SW 1271 (cell line): ENCODE measurements around the gene AKAP7.

Experiments used
- DNase-seq, 2 experiments: peaks; one replicate each; lab custom pipeline; 2025; lab: John Stamatoyannopoulos, UW

AKAP7 gene

DNA sequence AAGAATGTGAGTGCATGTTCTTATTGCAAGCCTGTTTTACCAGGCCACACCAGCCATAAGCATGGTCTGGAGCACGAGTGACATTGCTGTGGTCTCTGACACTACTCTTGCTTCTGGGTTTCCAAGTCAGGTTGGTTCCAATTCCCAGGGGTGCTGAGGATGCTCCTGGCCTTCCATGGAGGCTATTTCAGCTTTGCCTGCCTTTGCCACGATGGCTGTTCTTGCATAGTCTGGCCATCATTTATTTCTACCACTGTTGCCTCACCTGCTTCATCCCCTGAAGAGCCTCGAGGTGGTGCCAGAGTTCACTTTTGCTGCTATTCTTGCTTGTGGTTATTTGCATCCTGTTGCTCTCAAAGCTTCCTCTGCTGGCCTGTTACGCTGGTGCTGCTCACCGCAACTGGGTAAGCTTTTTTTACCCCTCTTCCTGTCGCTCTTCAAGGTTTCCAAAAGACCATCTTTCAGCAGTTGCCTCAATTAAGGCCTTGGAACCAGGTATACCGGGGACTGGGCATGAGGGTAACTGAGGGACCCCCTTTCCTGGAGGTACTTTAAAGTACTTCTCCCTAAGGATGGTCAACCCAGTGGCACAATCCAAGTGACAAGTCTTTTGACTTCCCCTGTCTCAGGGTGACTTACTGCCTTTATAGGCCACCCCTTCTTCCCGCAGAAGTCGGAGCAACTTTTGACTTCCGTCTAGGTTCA lies 64.5 kb downstream of the AKAP7 start:
- no peak for DNase-seq

DNA sequence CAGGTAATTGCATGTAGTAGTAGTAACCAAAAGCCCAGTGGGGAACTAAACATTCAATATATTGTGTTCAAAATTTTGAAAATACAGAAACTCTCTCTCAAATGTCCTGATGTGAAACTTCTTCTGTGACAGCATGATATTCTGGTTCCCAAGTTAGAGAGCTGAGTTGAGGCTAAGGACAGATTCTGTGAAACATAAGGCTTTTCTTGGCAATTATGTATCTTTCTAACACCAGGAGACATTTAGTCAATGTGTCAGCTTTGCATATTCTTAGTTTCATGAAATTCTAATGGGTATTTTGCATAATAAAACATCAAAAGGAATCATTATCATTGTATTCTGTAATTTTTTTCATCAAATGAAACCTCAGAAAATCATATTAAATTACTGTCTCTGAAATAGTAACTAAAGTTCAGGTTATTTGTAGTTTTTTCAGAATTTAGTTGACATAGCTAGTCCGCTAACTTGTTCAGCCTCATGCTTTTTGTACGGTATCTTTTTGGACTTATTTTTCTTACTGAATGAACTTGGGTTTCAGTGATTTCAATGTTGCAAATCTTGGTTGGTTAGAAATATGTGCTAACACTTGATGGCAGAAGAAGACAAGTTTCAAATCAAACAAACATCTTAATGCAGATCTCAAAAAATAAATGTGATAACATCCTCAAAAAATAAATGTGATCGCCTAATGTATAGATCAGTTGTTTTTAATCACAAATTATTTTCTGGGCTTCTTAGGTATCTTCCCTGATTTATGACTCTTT lies 70.4 kb downstream of the AKAP7 start:
- DNase-seq: no peak

DNA sequence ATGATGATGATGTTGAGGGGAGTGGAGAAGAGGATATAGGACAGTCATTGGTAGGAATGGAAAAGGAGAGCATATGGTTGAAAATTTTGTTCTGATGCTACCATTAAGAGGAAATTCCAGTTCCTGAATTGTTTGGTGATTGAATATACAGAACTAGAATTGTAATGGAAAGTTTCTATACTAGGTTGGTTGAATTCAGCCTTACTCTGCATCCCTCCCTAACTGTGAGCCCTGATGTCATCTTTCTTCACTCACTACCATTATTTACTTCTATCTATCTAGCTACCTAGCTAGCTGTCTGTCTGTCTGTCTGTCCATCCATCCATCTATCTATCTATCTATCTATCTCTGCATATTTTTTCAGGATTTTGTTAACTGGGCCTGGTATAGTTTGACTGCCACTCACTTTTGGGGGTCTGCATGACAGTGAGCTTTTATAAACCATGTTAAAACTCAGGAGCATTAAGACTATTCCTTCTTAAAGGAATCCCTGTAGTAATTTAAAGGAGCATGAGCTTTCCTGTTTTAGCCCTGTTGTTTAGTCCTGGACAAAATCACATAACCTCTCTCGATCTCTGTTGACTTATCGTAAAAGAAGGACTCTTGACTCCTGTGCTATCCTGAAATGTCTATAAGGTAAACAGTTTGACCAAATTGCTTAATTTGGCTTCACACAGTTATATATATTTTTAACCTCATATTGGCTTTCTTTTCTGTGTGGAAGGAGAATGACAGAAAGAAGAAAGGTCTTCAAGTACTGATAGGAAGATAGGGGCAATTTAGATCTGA lies 71.4 kb downstream of the AKAP7 start:
- no peak for DNase-seq

DNA sequence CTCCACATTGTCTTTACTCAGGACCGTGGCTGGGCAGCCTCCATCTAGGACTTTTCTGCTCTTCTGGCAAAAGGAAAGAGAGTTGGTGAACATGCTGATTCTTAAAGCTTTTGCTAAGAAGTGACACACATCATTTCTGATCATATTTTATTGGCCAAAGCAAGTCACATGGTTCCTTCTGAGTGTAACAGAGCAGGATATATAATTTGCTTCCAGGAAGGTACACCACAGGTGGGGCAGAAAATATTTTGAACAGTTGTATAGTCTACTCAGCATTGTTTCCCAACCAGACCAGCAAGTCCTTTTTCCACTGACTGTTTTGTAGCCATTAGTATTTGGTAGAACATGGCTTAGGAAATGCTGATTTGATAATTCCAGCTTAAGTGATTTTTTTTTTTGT lies 73.5 kb downstream of the AKAP7 start:
- no peak for DNase-seq

DNA sequence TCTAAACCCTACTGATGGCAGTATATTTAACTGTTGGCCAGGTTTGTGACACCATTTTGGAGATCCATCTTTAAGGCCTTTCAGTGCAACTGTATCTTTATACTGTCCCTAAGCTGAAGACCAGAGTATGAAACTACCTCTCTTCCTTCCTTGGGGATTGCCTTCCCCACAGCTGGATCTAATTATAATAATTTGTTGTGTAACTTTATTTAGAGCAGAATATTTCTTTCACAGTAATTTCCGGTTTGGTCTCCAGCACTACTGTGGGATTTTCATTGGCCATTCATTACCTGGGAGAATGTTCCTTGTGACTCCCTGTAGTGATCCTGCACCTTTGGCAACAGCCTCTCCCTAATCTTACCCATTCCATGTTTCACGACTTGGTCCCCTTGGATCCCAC lies 75.2 kb downstream of the AKAP7 start:
- DNase-seq: no peak

DNA sequence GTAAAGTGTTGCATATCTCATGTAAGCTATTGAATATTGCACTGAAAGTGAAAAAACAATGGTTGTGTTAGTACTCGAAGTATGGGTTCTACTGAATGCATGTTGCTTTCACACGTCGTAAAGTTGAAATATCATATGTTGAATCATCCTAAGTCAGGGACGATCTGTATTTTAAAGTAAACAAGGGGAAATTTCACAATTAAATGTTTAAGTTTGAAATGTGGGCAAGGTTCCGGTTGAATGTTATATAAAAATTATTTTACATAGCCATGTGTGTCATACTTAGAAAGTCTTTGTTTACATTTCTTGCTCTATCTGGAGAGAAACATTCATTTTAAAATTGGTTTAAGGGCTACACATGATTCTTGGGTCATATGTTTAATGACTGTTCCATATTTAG lies 76.8 kb downstream of the AKAP7 start:
- no peak for DNase-seq

DNA sequence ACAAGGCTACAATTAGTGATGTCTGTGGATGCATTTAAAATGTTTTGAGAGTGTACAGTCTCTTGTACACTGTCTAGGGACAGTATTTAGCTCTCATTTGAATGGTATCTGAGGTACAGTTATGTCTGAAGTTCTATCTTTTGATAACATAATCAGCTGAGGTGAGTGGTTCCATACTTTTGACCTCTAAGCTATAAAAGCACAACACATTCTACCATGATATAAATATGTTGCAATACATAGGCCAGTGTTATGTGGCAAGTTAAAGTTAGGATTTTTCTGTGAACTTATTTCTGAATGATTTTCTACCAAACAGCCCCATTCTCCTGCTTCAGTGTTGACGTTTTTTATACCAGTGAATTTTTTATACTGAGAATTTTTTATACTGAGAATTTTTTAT lies 77.6 kb downstream of the AKAP7 start:
- no peak for DNase-seq

DNA sequence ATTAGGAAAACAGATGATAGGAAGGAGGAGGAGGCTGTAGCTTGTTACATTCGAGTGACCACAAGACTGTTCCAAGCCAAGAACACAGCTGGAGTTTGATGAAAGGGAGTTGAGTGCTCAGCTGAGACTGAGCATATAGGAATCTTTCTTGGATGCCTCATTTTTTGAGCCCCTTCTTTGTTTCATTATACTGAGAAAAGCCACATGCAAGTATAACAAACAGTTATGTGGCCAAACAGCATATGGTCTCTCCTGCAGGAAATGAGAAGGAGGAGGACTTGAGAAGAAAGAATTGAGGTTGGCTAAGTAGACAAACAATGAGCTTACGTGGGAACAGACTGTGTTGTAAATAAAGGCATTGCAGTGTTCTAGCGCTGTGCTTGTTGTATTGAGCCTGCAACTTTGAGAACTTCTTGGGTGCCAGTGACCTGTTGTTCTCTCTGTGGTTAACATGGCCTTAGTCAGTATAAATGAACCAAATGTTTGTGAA lies 78.3 kb downstream of the AKAP7 start:
- no peak for DNase-seq

DNA sequence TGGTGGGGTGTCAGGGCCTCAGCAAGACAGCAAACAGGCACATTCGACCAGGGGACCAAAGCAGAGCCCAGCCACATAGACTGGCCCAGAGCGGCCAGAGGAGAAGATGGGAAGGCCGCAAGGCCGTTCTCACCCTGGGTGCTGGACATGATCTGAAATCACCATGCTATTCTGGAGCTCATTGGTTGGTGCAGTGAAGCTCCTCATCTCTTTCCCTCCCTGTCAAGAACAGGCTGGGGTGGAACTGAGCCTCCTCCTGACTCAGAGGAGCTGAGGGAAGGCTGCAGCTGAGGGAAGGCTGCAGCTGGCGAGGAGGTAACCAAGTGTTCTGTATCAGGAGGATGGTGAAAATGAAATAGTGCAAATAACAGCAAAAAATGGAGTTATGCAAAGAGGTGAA lies 80.0 kb downstream of the AKAP7 start:
- no peak for DNase-seq

DNA sequence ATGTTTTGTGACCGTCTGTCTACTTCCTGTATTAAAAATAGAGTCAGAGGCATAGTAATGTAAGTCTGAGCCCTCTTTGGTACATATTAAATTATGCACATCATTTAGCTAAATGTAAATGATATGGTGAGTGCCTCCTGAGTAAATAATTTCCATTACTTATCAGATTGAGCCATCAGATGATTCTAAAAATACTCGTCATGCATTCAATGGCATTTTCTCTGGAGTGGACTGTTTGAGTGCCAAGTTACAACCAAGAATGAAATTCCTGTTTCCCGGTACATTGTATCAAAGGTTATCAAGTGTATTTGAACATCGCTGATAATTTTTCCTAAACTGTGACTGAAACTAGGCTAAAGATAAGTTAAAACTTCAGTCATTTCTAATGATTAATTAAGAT lies 81.0 kb downstream of the AKAP7 start:
- no peak for DNase-seq

DNA sequence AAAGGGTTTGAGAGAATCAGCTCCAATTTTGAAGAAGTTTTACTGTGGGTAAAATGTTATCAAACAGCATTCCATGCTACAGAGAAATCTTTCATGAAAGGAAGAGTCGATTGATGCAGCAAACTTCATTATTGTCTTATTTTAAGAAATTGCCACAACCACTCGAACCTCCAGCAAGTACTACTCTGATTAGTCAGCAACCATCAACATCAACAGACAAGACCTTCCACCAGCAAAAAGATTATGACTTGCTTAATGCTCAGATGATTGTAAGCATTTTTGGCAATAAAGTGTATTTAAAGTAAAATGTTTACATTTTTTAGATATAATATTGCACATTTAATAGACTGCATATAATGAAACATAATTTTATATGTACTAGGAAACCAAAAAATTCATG lies 87.5 kb downstream of the AKAP7 start:
- DNase-seq: no peak

DNA sequence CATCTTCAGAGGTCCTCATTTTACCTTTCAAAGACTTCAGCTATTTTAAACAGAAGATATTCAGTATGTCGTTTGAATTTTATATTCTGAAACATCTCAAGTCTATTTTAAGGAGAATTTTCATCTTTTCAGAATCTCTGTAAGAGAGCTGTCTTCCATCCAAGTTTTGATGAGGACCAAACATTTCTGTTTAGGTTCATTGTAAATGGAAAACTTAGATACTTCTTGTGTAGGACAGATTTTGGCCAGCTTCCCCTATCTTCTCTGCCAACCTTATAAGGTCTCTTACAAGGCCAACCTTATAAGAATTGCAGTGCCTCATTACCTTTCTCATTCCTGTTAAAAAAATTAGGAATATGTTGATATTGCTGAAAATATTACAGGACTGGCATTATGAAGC lies 88.1 kb downstream of the AKAP7 start:
- DNase-seq: no peak

DNA sequence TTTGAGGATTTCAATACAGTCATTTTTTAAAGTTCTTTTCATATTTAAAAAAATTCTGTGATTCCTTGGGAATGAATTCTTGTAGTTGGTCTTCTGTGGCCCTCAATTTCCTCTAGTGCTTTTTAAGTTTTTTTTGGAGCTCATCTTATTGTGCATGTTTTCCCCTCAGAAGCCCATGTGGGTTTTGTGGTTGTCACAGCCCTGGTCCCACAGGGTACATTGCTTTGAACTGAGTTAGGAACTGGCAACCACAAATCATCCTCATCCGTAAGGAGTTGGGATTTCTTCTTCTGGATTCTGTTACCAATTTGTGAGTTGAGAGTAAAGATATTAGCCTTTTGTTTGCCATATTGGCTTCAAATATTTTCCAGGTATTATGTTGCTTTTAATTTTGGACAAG lies 89.9 kb downstream of the AKAP7 start:
- no peak for DNase-seq

DNA sequence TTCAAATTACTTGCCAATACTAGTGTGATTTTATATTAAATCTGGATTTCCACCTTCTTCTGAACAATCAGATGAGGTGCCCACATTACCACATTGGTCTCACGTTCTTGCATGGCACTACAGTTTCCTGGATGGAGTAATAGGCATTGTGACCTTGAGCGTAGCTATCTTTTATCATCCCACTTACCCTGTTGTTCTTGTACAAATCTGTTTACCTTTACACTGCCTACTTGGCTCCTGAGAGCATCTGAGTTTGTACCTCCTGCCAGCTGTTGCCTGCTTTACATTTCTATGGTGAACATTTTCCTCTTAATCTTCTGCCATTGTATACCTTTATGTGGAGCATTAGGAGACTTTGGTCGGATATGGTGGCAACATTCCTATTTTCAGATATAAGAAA lies 90.7 kb downstream of the AKAP7 start:
- no peak for DNase-seq

DNA sequence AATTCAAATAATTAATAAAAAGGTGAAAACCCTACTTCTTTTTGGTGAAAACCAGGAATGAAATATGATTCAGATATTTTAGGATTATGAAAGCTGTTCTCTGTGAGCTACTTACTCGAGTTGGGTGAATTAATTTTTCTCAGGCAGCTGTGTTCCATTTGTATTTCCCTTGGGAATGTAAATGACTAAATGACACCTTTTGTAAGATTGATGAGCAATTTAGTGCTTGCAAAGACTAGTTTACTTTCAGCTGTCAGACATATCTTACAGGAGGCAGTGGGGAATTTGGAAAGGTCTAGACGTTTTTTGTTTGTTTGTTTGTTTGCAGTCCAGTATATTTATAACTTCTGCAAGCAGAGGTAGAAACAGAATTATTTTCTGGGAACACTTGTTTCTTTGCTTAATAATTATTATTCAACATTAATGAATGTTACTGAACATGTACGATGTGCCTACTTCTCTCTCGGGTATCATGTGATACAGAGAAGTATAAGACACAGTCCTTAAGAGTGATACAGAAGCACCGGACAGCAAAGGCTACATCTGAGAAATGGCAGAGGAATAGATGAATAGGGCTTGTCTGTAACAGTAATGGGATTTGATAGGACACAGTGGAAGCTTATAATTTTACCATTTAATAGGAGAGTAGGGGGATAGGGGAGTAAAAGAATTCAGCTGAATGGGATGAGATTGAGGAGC lies 91.3 kb downstream of the AKAP7 start:
- DNase-seq: no peak

DNA sequence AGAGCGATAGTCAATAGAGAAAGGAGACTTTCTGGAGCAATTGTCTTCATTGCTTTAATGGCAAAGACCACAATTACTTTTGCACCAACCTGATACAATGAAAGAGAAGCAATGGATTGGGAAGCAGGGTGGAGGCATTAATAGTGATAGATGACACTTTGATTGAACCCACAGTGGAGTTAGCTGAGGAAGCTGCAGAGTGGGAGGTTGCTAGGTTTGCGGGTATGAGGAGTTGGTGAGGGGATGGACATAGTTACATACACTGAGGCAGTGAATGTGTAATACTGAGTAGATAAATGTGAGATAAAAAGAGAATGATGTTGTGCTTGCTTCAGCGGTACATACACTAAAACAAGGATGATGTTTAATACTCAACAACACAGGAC lies 91.9 kb downstream of the AKAP7 start:
- DNase-seq: no peak

DNA sequence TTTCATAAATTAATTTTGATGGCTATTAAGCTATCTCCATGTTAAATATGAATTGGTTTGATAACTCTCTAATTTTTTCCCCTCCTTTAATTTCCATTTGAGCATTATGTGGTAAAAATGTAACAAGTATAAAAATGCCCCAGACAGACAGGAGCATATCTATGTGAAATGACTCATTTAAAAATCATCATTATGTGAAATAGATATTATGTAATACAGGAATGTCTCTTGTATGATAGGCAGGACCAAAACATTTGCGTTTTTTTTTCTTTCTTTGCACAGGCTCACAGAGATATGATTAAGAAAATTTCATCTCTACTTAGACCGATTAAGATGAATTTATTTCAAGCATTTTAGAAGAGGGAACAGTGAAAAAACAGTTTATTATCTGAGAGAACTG lies 95.8 kb downstream of the AKAP7 start:
- DNase-seq: no peak

DNA sequence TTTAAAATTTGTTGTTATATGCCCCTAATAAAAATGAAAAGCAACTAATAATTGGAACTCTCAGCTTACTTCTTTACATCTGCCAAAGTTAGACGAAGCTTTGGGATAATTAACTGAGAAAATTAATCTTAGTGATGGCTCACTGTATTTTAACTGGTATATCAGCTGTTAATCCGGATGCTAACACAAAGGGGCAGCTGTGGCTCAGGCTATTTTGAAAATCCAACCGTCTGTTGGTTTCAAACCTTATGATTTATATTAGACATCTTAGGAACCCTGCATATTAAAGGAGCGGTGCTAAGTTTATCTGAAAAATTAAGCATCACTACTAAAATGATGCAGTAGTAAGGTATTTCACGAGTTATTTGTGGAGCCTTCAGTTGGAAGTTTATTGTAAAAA lies 96.6 kb downstream of the AKAP7 start:
- no peak for DNase-seq

DNA sequence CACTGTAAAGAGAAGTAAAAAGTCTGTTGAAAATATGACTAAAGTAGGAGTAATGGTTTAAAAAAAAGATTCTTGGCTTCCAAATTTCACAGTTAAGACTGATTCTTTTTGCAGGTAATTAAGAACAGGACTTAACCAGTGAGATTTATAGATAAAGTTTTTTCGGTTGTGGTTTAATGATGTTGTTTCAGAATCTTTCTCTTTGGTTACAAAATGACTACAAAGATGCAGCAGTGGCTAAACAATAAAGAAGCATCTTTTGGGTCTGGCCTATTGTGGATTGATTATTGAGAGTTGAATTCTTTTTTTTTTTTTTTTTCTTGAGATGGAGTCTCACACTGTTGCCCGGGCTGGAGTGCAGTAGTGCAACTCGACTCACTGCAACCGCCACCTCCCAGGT lies 109.7 kb downstream of the AKAP7 start:
- DNase-seq: no peak

DNA sequence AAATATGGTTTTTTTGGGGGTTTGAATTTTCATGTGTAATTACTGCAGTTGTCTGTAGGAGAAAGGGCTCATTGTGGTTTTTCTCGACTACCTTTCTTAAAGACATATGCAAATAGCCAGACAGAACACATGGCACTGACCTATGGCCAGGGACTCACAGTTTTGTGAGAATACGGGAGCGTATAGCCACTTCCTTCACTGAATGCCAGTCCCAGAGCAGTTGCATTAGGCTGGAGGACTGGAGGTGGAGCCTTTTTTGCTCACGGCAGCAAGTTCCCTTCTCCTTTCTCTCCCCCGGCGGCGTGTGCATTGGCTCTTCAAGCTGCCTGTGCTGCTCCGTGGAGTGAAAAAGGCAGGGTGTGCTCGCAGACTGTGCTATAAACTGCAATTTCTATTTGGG lies 114.9 kb downstream of the AKAP7 start:
- no peak for DNase-seq

DNA sequence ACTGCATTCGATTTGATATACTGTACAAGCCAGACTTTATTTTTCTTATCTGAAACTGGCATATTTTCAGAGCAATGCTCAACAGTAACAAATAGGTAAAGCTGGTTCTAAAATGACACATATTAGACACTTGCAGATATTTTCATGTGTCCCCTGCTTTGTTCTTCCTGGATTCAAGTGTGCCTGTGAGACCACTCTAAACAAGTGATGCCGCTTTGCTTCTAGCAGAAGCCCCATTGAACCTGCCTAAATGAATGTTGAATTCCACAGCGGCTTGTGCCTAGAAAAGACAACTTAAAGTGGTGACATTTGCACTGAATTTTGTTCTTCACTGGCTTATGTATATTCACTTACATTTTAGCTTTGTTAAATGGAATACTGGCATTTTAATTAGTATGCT lies 115.7 kb downstream of the AKAP7 start:
- no peak for DNase-seq

DNA sequence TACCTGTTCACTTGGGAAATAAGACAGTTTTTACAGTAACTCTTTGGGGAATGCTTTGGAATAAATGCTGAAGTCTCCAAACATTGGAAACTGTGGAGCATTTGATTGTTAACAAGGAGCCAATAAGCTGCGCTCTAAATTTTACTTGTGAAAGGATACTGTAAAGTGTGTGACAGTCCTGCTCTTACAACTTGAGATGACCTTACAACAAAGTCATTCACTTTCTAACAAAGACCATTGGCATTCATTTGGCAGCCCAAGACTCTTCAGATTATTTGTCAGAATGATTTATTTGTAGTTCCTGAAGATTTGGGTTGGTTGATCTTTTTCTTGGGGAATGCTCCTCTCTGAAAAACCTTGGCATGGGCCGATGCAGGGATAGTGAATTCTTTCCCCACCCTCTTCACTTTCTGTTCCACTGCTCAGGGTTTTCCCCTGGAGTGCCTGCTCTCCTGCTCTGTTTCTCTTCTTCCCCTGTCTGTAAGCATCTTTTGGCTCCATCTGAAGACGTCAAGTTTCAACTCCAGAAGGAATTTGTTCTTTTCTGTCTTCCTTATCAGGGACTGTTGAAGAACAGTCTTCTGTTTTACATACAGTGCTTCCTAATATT lies 116.4 kb downstream of the AKAP7 start:
- DNase-seq: no peak
